Nephron progenitor cell (in vitro differentiated cells): ENCODE results near the gene CNTNAP2.

ENCODE experiments used
- DNase-seq: peaks from one replicate; pipeline ENCODE4 v3.0.0; 2021
- H3K27ac Mint-ChIP-seq: 2 replicates; pipeline ENCODE4 v1.8.0; 2021; ENCODE audit warnings: mild to moderate bottlenecking, moderate library complexity, mixed read lengths
- H3K27me3 Mint-ChIP-seq: 2 replicates; pipeline ENCODE4 v1.8.0; 2021; ENCODE audit warnings: mild to moderate bottlenecking, low read depth, mixed read lengths; ENCODE audit not compliant: poor library complexity
- H3K36me3 Mint-ChIP-seq: 2 replicates; pipeline ENCODE4 v1.8.0; 2021; ENCODE audit warnings: low read depth, mixed read lengths
- H3K4me1 Mint-ChIP-seq: 2 replicates; pipeline ENCODE4 v1.8.0; 2021; ENCODE audit warnings: mixed read lengths
- H3K4me3 Mint-ChIP-seq: 2 replicates; pipeline ENCODE4 v1.8.0; 2021; ENCODE audit warnings: mild to moderate bottlenecking, moderate library complexity, mixed read lengths
- H3K9me3 Mint-ChIP-seq: 2 replicates; pipeline ENCODE4 v1.8.0; 2021; ENCODE audit warnings: mild to moderate bottlenecking, moderate library complexity, mixed read lengths
- CTCF ChIP-seq: fragments of 200-600 bp; sonication (generic); IDR thresholded peaks from 2 replicates; pipeline ENCODE4 v1.5.0; 2021; ENCODE audit warnings: antibody characterized with exemption

The CNTNAP2 gene

GRCh38 chr7:147563669-147564068 lies 1447.1 kb downstream of the CNTNAP2 start:
- Mint-ChIP-seq H3K4me3 (no peak overlapping the region), H3K9me3 (peaks cover 10% of the 10 kb centered on the region), H3K27me3 (peaks cover 2% of the 10 kb centered on the region), H3K27ac (no peak overlapping the region), H3K4me1 (no peaks in the 10 kb centered on the region), H3K36me3 (no peaks in the 10 kb centered on the region)
- TF ChIP-seq CTCF, result no peak
- no peak for DNase-seq

DNA sequence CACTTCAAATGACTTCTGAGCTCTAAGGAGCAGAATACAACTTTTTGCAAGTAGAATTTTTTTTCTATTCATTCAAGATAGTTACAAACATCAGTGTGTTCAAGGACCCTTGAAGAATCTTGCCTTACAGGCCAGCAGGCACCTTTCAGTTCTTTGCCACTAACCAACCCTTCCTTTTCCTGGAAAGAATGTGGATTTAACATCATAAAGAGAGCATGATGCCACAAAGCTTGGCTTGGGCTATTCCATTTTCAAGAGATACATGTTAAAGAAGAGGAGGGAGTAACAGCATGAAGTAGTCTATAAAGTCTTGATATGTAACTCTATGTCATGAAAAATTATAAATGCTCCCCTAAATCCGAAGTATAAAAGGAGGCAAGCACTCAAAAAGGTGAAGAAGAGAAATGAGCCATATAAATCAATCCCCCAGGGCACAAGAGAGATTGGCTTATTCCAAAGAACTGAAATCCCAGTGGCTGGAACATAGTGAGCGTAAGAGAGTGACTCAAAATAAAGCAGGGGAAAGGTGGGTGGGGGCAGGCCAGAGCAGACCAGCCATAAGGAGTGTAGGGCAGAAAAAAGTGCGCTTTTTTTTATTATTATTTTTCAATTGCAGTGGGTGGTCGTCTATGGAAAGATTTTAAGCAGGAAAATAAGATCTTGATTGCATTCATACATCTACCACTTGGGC lies 1448.3 kb downstream of the CNTNAP2 start:
- Mint-ChIP-seq H3K27me3 (peaks cover 5% of the 10 kb centered on the region), H3K36me3 (no peaks in the 10 kb centered on the region), H3K27ac (peak overlapping the region; percentile 17), H3K4me1 (no peaks in the 10 kb centered on the region), H3K4me3 (no peak overlapping the region), H3K9me3 (peaks cover 10% of the 10 kb centered on the region)
- TF ChIP-seq CTCF, result no peak
- no peak for DNase-seq

DNA sequence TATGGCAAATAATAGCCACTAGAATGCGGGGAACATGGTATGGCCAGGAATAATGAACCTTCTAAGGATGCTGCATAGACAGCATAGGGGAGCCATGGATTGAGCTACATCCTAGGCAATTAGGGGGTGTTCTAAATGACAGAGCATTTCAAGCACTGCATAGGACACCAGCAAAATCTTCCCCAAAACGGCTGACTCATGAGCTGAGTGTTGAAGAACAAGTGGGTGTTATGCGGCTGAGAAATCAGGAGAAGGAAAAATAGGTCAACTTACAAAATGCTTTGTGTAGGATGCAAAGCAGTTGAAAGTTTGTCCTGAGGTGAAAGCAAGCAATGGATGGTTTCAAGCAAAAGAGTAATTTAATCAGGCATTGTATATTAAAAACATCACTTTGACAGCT lies 1450.4 kb downstream of the CNTNAP2 start:
- no peak for DNase-seq
- Mint-ChIP-seq H3K27ac (no peak overlapping the region), H3K36me3 (no peaks in the 10 kb centered on the region), H3K27me3 (peaks cover 6% of the 10 kb centered on the region), H3K4me1 (no peaks in the 10 kb centered on the region), H3K4me3 (no peak overlapping the region), H3K9me3 (peaks cover 10% of the 10 kb centered on the region)
- TF ChIP-seq CTCF, result no peak

DNA sequence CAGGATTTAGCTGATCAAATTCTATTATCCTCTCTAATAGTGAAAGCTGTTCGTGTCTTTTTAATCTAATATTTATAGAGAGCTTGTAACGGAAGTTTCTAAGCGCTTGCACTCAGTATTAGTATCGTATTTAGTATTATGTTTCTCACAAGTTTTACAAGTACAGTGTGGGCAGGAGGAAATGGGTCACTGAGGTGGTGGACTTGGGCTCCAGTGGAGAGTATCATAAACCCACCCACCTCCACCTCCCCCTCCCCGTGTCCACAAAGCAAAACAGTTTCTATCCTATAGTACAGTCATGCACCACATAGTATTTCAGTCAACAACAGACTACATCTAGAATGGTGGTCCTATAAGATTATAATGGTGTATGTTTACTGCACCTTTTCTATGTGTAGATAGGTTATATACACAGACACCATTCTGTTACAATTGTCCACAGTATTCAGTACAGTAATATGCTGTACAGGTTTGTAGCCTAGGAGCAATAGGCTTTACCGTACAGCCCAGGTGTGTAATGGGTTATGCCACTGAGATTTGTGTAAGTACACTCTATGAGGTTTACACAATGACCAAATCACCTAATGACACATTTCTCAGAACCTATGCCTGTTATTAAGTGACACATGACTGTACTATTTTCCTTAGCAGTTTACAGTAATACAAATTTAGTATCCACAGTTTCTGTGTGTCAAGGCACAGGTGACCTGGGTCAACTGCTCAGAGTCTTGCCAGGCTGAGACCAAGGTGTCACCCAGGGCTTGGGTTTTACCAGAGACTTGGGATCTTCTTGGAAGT lies 1452.7 kb downstream of the CNTNAP2 start:
- Mint-ChIP-seq H3K4me1 (no peaks in the 10 kb centered on the region), H3K9me3 (peaks cover 7% of the 10 kb centered on the region), H3K27me3 (peaks cover 11% of the 10 kb centered on the region), H3K27ac (no peak overlapping the region), H3K4me3 (no peak overlapping the region), H3K36me3 (no peaks in the 10 kb centered on the region)
- no peak for TF ChIP-seq CTCF
- no peak for DNase-seq

DNA sequence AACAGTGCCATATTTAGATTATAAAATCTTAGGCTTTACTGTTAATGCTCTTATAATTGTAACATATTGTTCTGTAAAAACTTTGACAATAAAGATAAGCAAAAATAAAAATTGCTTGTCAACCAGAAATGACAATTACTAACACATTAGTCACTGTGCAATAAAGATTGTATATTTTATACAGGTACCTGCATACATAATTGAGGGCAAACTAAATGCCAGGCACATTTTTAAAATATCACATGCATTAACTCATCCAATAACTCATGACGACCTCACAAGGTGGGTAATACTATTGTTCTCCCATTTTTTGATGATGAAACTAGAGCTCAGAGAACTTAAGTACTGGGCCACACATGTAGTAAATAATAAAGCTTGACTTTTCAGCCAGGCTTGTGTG lies 1453.8 kb downstream of the CNTNAP2 start:
- Mint-ChIP-seq H3K4me1 (no peaks in the 10 kb centered on the region), H3K27ac (no peak overlapping the region), H3K36me3 (no peaks in the 10 kb centered on the region), H3K4me3 (no peak overlapping the region), H3K27me3 (peaks cover 11% of the 10 kb centered on the region), H3K9me3 (peaks cover 6% of the 10 kb centered on the region)
- DNase-seq, result no peak
- TF ChIP-seq CTCF, result no peak
